IMR-90 (cell line): ENCODE measurements around the gene TOR4A.

Experiments used
- BHLHE40 ChIP-seq: fragments of 150-350 bp; IDR thresholded peaks from 2 replicates; pipeline ENCODE4 v1.6.1; 2016; ENCODE audit warnings: mild to moderate bottlenecking, low read depth, low read length
- CEBPB ChIP-seq: IDR thresholded peaks from 2 replicates; pipeline ENCODE4 v1.6.1; 2012; ENCODE audit warnings: low read depth, low read length, improper control_type of control experiment
- CHD1 ChIP-seq: IDR thresholded peaks from 2 replicates; pipeline ENCODE4 v1.6.1; 2012; ENCODE audit warnings: low read depth, low read length, improper control_type of control experiment
- CTCF ChIP-seq: conservative IDR thresholded peaks from 2 replicates; pipeline ENCODE4 v1.5.1; 2012; ENCODE audit warnings: mild to moderate bottlenecking, low read depth, low read length, improper control_type of control experiment
- MAZ ChIP-seq: IDR thresholded peaks from 2 replicates; pipeline ENCODE4 v1.6.1; 2012; ENCODE audit warnings: low read depth, mild to moderate bottlenecking, low read length, improper control_type of control experiment, moderate library complexity, borderline replicate concordance
- MXI1 ChIP-seq: IDR thresholded peaks from 2 replicates; pipeline ENCODE4 v1.6.1; 2012; ENCODE audit warnings: low read depth, mild to moderate bottlenecking, low read length, moderate library complexity, borderline replicate concordance
- POLR2A ChIP-seq: IDR thresholded peaks from 2 replicates; pipeline ENCODE4 v1.6.1; 2012; ENCODE audit warnings: mild to moderate bottlenecking, low read depth, low read length
- RAD21 ChIP-seq: IDR thresholded peaks from 2 replicates; pipeline ENCODE4 v1.6.1; 2012; ENCODE audit warnings: low read length, improper control_type of control experiment
- RCOR1 ChIP-seq: IDR thresholded peaks from 2 replicates; pipeline ENCODE4 v1.6.1; 2012; ENCODE audit warnings: mild to moderate bottlenecking, low read length, improper control_type of control experiment; ENCODE audit not compliant: insufficient replicate concordance
- SMC3 ChIP-seq: fragments of 150-350 bp; IDR thresholded peaks from 2 replicates; pipeline ENCODE4 v1.6.1; 2016; ENCODE audit warnings: low read depth, mild to moderate bottlenecking, antibody characterized with exemption, low read length, moderate library complexity
- USF2 ChIP-seq: fragments of 150-350 bp; IDR thresholded peaks from 2 replicates; pipeline ENCODE4 v1.6.1; 2017; ENCODE audit warnings: mild to moderate bottlenecking, antibody characterized with exemption, low read length, low read depth

- TF ChIP-seq RCOR1, result no peak
- peak; percentile 77 for TF ChIP-seq USF2
- no peak for TF ChIP-seq CTCF
- peak; percentile 37; the same call in 1 of the 2 replicates for TF ChIP-seq POLR2A
- no peak for TF ChIP-seq CEBPB
- peak; percentile 91 for TF ChIP-seq BHLHE40
- no peak for TF ChIP-seq SMC3
- TF ChIP-seq RAD21, result no peak
- TF ChIP-seq MXI1, result peak; percentile 67
- no peak for TF ChIP-seq CHD1
- TF ChIP-seq MAZ, result peak; percentile 84; the same call in 1 of the 2 replicates
These were observed 37.1 kb upstream of the TOR4A start for GRCh38 chr9:137240318-137240840.
